AG09309 (cell line): ENCODE measurements around the gene GRIP1.

ENCODE experiments used
- DNase-seq: peaks from one replicate; pipeline ENCODE4 v3.0.0-alpha.2; 2010; ENCODE audit warnings: low read depth
- H3K4me3 ChIP-seq: 2 replicates; pipeline ENCODE4 v1.5.1; 2011; ENCODE audit warnings: mild to moderate bottlenecking, low read depth, low read length, moderate library complexity; ENCODE audit not compliant: control insufficient read depth
- TF ChIP-seq, protein P1 (sequence below): IDR thresholded peaks from 2 replicates; pipeline ENCODE4 v1.5.1; 2011; ENCODE audit warnings: mild to moderate bottlenecking, low read depth, low read length, inconsistent platforms; ENCODE audit not compliant: insufficient read depth, control insufficient read depth; ENCODE audit errors: missing control alignments

The GRIP1 gene

DNA sequence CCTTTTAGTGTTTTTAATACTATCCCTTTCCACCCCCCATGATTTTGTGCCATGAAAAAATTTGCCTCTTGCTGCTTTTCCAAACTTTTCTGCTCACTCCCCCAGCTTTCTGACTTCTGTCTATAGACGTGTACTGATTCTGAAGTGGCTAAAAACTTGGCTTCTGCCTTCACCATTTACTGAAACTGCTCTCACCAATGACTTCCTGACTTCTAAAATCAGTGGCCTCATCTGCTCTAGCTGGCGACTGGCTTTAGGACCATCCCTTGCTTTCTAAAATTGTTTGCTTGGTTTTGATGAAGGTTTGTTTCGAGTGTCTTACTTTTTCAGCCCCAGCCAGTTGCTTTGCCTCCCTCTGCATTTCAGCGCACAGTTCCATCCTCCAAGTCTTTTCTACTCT, 231.2 kb downstream of the GRIP1 start:
- no peak overlapping the region for H3K4me3 ChIP-seq
- no peak for DNase-seq
- TF ChIP-seq, protein P1, sequence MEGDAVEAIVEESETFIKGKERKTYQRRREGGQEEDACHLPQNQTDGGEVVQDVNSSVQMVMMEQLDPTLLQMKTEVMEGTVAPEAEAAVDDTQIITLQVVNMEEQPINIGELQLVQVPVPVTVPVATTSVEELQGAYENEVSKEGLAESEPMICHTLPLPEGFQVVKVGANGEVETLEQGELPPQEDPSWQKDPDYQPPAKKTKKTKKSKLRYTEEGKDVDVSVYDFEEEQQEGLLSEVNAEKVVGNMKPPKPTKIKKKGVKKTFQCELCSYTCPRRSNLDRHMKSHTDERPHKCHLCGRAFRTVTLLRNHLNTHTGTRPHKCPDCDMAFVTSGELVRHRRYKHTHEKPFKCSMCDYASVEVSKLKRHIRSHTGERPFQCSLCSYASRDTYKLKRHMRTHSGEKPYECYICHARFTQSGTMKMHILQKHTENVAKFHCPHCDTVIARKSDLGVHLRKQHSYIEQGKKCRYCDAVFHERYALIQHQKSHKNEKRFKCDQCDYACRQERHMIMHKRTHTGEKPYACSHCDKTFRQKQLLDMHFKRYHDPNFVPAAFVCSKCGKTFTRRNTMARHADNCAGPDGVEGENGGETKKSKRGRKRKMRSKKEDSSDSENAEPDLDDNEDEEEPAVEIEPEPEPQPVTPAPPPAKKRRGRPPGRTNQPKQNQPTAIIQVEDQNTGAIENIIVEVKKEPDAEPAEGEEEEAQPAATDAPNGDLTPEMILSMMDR, result no peak

DNA sequence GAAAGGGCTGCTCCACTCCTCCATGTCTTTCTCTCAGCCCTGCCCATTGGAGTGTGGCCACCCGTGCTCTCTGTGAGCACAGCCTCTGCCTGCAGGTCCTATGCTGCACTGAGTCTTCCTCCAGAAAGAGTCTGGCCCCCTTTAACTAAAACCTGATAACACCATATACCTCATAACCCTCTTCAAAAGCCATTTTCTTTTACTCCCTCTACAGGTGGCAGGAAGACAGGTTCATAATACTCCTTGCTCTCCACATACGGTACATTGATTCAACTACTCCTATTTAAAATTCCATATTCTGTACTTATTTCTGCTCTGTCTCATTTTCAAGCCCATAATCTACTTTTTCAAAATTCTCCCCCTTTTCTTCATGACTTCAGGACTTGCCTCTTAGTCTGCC, 232.6 kb downstream of the GRIP1 start:
- TF ChIP-seq, protein P1, result no peak
- DNase-seq, result no peak
- no peak overlapping the region for H3K4me3 ChIP-seq

GRCh38 chr12:66441905-66442559, 236.8 kb downstream of the GRIP1 start:
- no peak for DNase-seq
- TF ChIP-seq, protein P1, result no peak
- H3K4me3 ChIP-seq, result no peak overlapping the region

DNA sequence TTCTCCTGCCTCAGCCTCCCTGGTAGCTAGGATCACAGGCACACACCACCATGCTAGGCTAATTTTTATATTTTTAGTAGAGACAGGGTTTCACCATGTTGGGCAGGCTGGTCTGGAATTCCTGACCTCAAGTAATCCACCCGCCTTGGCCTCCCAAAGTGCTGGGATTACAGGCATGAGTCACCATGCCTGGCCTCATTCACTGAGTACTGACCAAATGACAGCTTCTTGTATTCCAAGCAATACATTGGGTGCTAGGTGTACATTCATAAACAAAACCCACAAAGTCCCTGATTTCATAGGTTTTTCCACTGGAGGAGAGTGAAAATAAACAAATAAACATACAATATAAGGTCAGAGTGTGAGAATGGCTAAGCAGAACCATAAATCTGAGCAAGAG, 240.3 kb downstream of the GRIP1 start:
- DNase-seq, result no peak
- TF ChIP-seq, protein P1, result no peak
- H3K4me3 ChIP-seq, result no peak overlapping the region

- no peak for DNase-seq
- TF ChIP-seq, protein P1, result no peak
Observed at GRCh38 chr12:66430106-66430505, 248.8 kb downstream of the GRIP1 start.

GRCh38 chr12:66428870-66429269, 250.0 kb downstream of the GRIP1 start:
- TF ChIP-seq, protein P1, result no peak
- no peak overlapping the region for H3K4me3 ChIP-seq
- DNase-seq, result no peak

More at GRCh38 chr12:66430106-66430505, 248.8 kb downstream of the GRIP1 start:
- no peak overlapping the region for H3K4me3 ChIP-seq
